UCSD-AML1 (cell line): ENCODE data around the gene LRWD1.
"Not testable (repeated sequence)": the region's sequence is repeated elsewhere in the genome, so short reads cannot be mapped to it uniquely, and the experiment has no call there.

Experiments
- DNase-seq: peaks from one replicate; lab custom pipeline; 2025; ENCODE audit not compliant: unreplicated experiment; lab: John Stamatoyannopoulos, UW

The LRWD1 gene

DNA sequence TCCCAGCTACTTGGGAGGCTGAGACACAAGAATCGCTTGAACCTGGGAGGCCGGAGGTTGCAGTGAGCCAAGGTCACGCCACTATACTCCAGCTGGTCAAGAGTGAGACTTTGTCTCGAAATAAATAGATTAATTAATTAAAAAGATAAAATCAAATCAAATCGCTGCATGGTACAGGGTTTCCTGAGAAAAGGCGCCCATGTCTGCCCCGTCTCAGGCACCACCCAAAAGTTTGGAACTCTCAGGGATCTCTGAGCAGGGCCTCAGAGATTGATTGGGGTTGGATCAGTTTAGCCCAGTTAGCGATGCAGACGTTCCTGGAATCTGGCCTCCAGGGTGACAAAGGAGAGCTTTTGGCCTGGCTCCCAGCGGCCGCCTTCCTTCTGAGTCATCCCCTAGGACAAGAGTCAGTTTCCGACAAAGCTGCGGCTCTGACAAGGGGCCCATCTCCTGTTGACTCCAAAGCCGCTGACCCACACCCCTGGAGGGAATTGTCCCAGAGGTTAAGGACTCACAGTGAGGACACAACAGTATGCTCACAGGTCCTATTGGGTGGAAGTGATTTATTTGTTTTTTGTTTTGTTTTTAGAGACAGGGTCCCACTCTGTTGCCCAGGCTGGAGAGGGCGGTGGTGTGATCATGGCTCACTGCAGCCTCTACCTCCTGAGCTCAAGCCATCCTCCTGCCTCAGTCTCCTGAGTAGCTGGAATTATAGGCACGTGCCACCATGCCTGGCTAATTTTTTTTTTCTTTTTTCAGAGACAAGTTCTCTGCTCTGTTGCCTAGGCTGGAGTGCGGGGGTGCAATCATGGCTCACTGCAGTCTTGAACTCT, 24.6 kb upstream of the LRWD1 start:
- DNase-seq = no peak

DNA sequence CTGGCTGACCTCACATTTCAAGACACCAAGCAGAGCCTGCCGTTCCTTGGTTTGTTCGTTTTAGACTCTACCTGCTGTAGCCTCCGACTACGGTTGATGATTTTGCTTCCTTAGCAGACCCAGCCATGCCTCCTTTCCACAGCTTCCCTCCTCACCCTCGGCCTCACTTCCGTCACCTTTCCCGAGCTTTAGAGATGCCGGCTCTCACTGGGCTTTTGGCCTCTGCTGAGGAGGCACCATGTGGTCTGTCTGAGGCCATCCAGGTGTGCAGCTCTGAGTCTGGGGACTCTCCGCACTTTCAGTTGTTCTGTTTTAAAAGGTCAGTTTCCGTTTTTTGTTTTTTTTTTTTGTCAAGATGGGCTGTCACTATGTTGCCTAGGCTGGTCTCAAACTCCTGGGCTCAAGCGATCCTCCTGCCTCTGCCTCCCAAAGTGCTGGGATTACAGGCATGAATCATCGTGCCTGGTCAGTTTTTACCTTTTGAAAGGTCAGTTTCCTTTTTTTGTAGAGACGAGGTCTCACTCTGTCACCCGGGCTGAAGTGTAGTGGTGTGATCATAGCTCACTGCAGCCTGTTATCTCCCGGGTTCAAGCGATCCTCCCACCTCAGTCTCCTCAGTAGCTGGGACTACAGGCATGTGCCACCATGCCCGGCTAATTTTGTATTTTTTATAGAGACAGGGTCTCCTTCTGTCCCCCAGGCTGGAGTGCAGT, 19.7 kb upstream of the LRWD1 start:
- DNase-seq = no peak

DNA sequence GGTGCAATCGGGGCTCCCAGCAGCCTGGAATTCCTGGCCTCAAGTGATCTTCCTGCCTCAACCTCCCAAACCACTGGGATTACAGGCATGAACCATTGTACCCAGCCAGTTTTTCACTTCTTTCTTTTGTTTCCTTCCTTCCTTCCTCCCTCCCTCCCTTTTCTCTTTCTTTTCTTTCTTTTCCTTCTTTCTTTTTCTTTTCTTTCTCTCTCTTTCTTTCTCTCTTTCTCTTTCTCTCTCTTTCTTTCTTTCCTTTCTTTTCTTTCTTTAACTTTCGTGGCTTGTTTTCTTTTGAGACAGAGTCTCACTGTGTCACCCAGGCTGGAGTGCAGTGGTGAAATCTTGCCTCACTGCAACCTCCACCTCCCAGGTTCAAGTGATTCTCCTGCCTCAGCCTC, 19.1 kb upstream of the LRWD1 start:
- no peak for DNase-seq

DNA sequence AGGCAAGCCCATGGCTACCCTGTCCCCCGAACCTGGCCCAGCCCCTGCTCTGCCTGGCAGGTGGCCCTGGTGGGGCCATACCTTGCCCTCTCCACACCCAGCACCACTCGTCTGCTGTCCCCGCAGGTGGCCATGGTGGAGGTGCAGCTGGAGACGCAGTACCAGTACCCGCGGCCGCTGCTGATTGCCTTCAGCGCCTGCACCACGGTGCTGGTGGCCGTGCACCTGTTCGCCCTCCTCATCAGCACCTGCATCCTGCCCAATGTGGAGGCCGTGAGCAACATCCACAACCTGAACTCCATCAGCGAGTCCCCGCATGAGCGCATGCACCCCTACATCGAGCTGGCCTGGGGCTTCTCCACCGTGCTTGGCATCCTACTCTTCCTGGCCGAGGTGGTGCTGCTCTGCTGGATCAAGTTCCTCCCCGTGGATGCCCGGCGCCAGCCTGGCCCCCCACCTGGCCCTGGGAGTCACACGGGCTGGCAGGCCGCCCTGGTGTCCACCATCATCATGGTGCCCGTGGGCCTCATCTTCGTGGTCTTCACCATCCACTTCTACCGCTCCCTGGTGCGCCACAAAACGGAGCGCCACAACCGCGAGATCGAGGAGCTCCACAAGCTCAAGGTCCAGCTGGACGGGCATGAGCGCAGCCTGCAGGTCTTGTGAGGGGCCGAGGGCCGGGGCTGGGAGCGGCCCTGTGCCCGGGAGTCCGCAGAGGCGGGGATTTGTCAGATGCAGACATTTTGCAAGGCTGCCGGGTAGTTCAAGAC, 18.2 kb upstream of the LRWD1 start:
- no peak for DNase-seq

DNA sequence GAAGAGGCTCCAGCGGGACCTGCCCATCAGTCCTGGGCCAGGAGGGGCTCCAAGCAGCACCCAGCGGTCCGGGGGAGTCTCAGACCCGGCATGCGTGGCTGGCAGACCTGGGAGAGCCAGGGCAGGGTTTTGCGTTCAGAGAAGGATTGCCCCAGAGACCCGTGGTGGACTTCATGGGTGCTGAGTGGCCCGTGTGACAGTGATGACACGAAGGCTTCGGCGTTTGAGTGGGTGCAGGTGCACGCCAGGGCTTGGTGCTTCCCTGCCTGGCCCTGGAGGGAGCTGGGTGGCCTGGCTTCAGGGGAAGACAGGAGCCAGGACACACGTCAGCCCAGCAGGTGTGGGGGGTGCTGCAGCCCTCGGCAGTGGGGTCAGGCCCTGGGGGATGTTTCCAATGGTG, 17.5 kb upstream of the LRWD1 start:
- no peak for DNase-seq

DNA sequence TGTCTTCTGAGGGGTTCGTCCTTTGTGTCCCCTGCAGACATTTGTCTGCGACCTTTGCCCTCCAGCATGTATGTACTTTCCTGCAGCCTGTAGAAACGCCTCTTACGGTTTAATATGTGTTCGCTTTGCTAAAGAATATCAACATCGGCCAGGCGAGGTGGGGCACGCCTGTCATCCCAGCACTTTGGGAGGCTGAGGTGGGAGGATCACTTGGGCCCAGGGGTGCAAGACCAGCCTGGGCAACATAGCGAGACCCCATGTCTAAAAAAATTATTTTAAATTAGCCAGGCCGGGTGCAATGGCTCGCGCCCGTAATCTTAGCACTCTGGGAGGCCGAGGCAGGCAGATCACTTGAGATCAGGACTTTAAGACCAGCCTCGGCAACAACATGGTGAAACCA, 15.6 kb upstream of the LRWD1 start:
- DNase-seq = no peak

DNA sequence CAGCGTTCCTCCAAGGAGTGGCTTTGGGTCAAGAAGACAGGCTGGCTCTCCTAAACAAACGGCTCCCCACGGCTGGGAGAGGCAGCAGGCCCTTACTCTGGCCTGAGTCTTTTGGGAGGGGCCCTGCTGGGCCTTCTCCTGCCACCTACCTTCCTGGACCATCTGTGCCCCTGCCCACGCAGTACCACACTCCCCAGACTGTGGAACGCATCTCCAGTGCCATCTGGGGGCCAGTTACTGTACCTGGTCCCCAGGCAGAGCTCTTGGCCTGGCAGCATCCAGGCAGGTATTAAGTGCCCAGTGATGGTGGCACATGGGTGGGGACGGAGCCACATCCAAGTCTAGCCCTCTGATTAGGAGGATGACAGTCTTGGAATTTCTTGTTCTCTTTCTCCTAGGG, 14.5 kb upstream of the LRWD1 start:
- peak; percentile 7 for DNase-seq

DNA sequence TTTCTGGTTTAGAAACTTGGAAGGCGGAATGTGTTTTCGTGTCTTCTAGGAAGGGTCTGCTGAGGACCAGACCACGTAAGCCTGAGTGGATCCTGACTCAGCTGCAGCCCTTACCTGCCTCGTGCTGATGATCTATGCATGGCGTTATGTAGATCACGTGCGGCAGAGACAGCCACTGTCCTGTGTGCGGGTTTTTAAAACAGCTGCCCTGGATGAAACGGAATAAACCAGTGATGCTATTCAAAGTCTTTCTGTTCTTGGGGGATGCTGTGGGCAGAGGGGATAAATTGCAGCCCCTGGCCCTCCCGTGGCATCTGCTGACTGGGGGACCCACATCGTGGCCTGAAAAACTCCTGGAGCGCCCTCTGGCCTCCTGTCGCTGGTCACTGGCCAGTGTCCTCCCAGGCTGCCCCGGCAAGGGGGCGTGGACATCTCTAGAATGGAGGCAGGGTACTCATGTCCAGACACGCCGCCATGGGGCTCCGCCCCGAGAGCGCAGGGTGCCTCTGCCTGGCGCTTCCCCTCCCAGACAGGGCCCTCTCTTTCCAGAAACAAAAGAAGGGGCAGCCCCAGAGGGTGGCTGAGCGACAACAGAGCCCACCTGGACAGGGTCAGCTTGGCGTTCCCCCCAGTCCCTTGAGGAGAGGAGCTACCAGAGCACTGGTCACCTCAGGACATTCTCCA, 13.3 kb upstream of the LRWD1 start:
- no peak for DNase-seq

DNA sequence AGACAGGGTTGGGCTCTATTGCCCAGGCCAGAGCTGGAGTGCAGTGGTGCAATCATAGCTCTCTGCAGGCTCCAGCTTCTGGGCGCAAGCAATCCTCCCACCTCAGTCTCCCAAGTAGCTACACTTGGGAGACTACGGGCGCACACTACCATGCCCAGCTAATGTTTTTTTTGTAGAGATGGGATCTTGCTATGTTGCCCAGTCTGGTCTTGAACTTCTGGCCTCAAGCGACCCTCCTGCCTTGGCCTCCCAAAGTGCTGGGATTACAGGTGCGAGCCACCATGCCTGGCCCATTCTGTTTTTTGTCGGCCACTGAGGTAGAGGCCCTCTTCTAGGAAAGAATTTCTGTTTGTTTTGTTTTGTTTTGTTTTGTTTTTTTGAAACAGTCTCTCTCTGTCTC, 12.3 kb upstream of the LRWD1 start:
- DNase-seq = no peak

DNA sequence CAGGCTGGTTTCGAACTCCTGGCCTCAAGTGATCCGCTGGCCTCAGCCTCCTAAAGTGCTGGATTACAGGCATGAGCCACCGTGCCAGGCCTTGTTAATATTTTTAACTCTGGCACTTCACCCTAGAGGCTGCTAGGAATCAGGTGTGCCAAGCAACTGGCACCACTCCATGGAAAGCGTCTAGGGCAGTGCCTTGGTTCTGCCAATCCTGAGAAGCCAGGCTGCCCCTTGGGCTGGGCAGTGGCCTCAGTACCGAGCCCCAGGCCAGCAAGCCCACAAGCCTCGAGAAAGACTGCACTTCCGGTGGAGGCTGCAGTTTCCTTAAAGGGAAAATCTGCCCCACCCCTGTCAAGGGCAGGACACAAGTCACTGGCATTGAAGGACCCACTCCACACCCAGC, 11.5 kb upstream of the LRWD1 start:
- no peak for DNase-seq

DNA sequence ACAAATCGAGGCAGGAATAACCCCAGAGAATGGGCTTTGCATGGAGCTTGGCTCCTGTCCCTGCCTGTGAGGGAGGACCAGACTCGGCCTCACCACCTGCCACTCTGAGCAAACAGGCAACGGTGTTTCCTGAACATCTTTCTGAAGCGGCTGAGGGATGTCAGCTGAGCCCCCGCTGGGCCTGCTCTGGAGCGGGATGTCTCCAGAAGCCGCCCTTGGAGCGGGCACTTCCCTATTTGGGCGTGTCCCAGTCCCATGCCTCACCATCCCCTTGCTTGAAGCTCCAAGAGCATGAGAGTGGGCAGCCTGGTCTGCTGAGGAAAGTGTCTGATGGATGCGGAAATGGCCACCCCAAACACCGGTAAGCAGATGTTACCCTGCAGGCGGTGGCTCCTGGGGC, 10.3 kb upstream of the LRWD1 start:
- DNase-seq = no peak

DNA sequence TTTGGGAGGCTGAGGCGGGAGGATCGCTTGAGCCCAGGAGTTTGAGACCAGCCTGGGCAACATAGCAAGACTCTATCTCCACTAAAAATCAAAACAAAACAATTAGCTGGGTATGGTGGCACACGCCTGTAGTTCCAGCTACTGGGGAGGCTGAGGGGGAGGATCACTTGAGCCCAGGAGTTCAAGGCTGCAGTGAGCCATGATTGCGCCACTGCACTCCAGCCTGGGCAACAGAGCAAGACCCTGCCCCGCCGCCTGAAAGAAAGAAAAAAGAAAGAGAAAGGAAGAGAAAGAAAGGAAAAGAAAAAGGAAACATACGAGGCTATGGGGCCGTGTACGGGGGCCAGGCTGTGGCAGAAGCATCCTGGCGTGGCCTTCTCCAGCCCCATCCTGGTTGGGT, 9.9 kb upstream of the LRWD1 start:
- not testable (repeated sequence) for DNase-seq

DNA sequence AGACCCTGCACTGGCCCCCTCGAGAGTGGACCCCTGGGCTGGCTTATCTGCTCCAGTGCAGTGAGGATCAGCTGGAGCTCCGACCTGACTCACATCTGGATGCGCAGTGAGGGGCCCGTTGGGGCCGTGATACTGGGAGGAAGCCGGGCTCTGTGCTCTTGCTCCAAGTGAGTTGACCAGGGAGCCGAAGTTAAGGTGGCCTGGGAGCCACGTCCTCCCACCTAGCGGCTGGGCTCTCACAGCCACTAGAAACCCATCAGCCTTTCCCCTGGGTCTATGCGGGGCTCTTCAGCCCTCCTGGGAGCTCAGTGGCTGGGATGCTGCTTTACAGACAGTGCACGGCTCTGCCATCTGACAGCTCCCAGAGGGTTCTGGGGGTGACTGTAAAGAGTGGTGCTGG, 9.2 kb upstream of the LRWD1 start:
- DNase-seq = no peak

DNA sequence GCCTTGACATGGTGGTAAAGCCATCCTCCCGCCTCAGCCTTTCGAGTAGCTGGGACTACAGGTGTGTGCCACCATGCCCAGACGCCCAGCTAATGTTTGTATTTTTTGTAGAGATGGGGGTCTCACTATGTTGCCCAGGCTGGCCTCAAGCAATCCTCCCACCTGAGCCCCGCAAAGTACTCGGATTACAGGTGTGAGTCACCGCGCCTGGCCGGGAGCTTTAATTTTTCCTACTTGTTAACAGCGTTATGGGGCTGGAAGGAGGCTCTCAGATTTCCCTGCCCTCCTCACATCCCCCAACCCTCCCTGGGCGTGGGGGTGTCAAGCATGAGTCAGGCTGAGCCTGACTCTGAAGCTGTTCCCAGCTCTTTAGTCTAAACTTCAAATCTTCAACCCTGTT, 8.5 kb upstream of the LRWD1 start:
- DNase-seq = no peak

DNA sequence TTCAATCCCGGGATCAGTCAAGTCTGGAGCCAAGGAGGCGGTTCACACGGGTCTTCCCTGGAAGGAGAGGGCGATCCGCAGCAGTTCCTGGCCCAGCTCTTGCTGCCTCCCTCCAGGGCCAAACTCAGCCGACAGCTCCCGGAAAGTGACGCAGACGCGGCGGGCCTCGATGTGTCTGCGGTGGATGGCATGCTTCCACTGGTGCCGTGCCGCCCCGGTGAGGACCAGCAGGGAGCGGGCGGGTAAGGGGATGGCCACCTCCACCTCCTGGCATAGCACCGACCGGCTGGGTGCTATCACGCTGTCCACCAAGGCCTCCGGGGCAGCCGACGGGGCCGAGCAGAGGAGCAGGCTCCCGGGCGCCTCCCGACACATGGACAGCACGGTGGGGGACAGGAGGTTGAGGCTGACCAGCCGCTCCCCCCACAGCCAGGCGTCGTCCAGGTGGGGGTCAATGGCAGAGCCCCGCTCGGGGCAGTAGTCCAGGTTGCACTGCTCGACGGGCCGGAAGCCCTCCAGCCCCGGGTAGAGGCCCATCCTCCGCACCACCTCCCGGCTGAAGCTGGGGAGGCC, 7.3 kb upstream of the LRWD1 start:
- no peak for DNase-seq

DNA sequence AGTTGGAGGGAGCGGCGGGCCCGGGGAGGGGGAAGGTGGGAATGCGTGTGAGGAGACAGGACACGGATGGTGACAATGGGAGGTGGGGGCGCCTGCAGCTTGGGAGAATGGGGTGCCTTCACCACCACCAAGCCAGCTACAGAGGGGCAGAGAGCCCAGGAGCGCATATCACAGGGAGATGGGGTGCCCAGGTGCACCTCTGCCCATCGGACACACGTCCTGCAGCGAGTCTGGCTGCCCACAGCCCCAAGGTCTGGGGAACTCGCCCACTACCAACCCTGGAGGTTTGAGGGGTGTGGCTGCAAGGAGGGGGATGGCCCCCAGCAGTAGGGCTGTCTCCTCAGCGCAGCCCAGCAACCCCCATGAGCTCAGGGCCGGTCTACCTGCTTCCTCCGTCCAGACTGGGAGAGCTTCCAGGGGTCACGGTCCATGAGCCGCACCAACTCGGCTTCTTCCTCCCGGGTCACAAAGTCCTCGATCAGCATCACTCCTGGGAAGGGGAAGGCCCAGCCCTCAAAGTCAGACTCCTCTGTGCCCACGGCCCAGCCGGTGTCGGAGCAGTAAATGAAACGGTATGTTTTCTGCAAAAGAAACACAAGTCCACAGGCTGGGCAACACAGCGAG, 5.5 kb upstream of the LRWD1 start:
- no peak for DNase-seq

DNA sequence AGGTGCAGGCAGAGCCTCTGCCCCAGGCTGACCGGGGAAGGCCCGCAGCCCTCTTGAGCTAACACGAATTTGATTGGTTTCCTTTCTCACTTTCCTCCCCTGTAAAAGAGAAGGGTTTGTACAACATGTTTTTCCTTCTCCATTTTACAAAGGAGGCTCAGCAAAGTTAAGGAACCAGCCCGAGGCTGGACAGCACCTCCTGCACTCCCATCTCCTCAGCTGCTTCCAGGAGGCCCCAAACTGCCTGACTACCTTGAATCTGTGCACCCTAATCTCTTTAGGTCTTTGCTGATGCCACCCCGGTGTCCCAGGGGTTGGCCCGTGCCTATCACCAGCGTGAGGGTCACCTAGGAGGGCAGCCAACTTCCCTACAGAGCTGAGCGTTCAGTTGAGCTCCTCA, 4.3 kb upstream of the LRWD1 start:
- no peak for DNase-seq

DNA sequence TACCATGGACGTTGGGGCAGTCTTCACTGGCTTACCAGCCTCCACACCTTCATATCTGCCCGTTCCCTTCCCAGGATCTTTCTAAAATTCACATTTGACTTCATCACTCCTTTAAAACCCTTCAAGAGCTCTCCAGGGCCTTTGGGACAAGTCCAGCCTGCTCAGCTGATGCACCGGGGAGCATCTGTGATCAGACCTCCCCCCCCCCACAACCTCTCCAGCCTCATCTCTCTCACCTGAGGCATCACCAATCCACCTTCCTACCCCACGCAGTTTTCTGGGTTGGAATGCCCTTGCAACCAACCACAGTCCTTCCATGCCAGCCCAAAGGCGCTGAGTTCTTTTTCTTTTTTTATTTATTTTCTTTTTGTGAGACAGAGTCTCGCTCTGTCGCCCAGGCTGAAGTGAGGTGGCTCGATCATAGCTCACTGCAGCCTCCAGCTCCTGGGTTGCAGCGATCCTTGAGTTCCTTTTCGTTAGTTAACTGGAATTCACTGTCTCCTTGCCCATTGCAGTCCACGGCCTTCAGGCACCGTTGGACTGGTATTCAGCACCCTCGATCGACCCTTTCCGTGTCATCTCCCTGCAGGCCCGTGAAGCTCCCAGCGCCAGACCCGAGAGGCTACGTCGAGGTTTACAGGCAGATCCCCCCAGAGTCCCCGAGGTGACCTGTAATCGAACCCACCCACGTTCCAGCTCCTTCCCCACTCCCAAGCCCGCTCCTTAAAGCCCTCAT, 775 bp upstream of the LRWD1 start:
- DNase-seq = peak; percentile 24

DNA sequence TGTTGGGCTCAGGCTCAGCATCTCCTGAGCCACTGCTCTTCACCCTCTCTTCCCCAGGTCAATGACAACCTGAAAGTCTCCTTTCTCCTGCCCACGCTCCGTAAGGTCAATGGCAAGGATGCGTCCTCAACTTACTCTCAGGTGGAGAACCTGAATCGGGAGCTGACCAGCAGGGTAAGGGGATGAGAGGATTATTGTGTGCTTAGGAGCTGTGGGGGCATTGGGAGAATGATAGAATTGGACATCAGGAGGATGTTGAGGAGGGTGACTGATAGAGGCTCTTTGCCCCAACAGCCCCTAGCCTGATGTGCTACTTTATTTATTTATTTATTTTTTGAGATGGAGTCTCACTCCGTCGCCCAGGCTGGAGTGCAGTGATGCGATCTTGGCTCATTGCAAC, 1.3 kb downstream of the LRWD1 start:
- no peak for DNase-seq
